Neural cell (in vitro differentiated cells): Measurements from ENCODE around the gene B4GALT5. TPM values are rescaled to one million over a fixed set of nuclear protein-coding genes. Genes with fewer than 3 reads are reported as not detected.

ENCODE experiments used
- H2AFZ ChIP-seq: fragments of 200-600, 300-800 bp; sonication (generic), shearing (Covaris generic); 2 replicates; pipeline ENCODE4 v1.6.0; 2014; ENCODE audit warnings: low read depth, mild to moderate bottlenecking, antibody characterized with exemption, low read length, moderate library complexity
- H3F3A ChIP-seq: fragments of 200-600 bp; shearing (Covaris generic); 2 replicates; pipeline ENCODE4 v1.6.1; 2016; ENCODE audit warnings: mild to moderate bottlenecking, moderate library complexity, mixed read lengths, antibody characterized with exemption, low read length; ENCODE audit not compliant: insufficient read depth, poor library complexity, severe bottlenecking
- H3K27ac ChIP-seq: fragments of 200-600, 300-800 bp; sonication (generic), shearing (Covaris generic); 2 replicates; pipeline ENCODE4 v1.5.1; 2014; ENCODE audit warnings: mild to moderate bottlenecking, low read length, moderate library complexity
- H3K27me3 ChIP-seq: fragments of 300-800, 200-600 bp; sonication (generic), shearing (Covaris generic); 2 replicates; pipeline ENCODE4 v1.6.0; 2014; ENCODE audit warnings: mild to moderate bottlenecking, low read depth, low read length, moderate library complexity; ENCODE audit not compliant: insufficient read depth
- H3K36me3 ChIP-seq: fragments of 300-800, 200-600 bp; sonication (generic), shearing (Covaris generic); 2 replicates; pipeline ENCODE4 v1.5.1; 2014; ENCODE audit warnings: mild to moderate bottlenecking, antibody characterized with exemption, low read length, moderate library complexity; ENCODE audit not compliant: insufficient read depth
- H3K4me2 ChIP-seq: fragments of 300-800, 200-600 bp; sonication (generic), shearing (Covaris generic); 2 replicates; pipeline ENCODE4 v1.6.0; 2014; ENCODE audit warnings: mild to moderate bottlenecking, low read length
- H3K4me3 ChIP-seq: fragments of 300-800, 200-600 bp; sonication (generic), shearing (Covaris generic); 2 replicates; pipeline ENCODE4 v1.5.1; 2014; ENCODE audit warnings: mild to moderate bottlenecking, low read length, moderate library complexity
- H3K79me2 ChIP-seq: fragments of 200-600 bp; shearing (Covaris generic); replicated peaks from 2 replicates; pipeline ENCODE4 v1.6.0; 2014; ENCODE audit warnings: mild to moderate bottlenecking, low read length, moderate library complexity; ENCODE audit not compliant: insufficient read depth
- H3K9ac ChIP-seq: fragments of 300-800, 200-600 bp; sonication (generic), shearing (Covaris generic); 2 replicates; pipeline ENCODE4 v1.6.1; 2016; ENCODE audit warnings: mild to moderate bottlenecking, low read length, mixed read lengths
- H3K9me2 ChIP-seq: fragments of 200-600 bp; shearing (Covaris generic); 2 replicates; pipeline ENCODE4 v1.6.1; 2016; ENCODE audit warnings: mild to moderate bottlenecking, low read length, mixed read lengths; ENCODE audit not compliant: insufficient read depth
- H3K9me3 ChIP-seq: fragments of 200-600, 300-800 bp; sonication (generic), shearing (Covaris generic); 2 replicates; pipeline ENCODE4 v1.6.1; 2016; ENCODE audit warnings: mild to moderate bottlenecking, mixed run types, low read length, moderate library complexity, mixed read lengths
- H4K20me1 ChIP-seq: fragments of 200-600 bp; shearing (Covaris generic); 2 replicates; pipeline ENCODE4 v1.6.1; 2016; ENCODE audit warnings: mild to moderate bottlenecking, mixed run types; ENCODE audit not compliant: insufficient read depth
- EP300 ChIP-seq: fragments of 450-650 bp; conservative IDR thresholded peaks from 2 replicates; pipeline ENCODE4 v1.6.1; 2014; ENCODE audit warnings: antibody characterized with exemption, mild to moderate bottlenecking, moderate library complexity; ENCODE audit not compliant: poor library complexity, severe bottlenecking
- EZH2 ChIP-seq: fragments of 200-600, 300-800 bp; shearing (Covaris generic), sonication (generic); IDR thresholded peaks from 2 replicates; pipeline ENCODE4 v1.6.1; 2014; ENCODE audit warnings: antibody characterized with exemption, low read length, borderline replicate concordance, mild to moderate bottlenecking; ENCODE audit not compliant: insufficient read depth, poor library complexity, severe bottlenecking
- MXI1 ChIP-seq: fragments of 450-650 bp; conservative IDR thresholded peaks from 2 replicates; pipeline ENCODE4 v1.6.1; 2014; ENCODE audit warnings: antibody characterized with exemption, mild to moderate bottlenecking; ENCODE audit not compliant: poor library complexity, severe bottlenecking
- POLR2AphosphoS5 ChIP-seq: IDR thresholded peaks from 2 replicates; pipeline ENCODE4 v1.6.1; 2012
- RAD21 ChIP-seq: fragments of 450-650 bp; conservative IDR thresholded peaks from 2 replicates; pipeline ENCODE4 v1.6.1; 2014; ENCODE audit warnings: antibody characterized with exemption, mild to moderate bottlenecking, moderate library complexity
- SMC3 ChIP-seq: fragments of 450-650 bp; conservative IDR thresholded peaks from 2 replicates; pipeline ENCODE4 v1.6.1; 2014; ENCODE audit warnings: antibody characterized with exemption, mild to moderate bottlenecking, moderate library complexity; ENCODE audit not compliant: poor library complexity
- TAF1 ChIP-seq: IDR thresholded peaks from 2 replicates; pipeline ENCODE4 v1.6.1; 2012; ENCODE audit warnings: low read depth
- polyA plus RNA-seq: library from polyadenylated mRNA; depleted of rRNA; stranded (reverse); fragments of >200 nt; gene quantifications from 2 replicates; pipeline ENCODE4 v1.2.3, GENCODE V29; 2014
- TF ChIP-seq, protein P1 (sequence below): IDR thresholded peaks from 2 replicates; pipeline ENCODE4 v1.6.1; 2012; ENCODE audit warnings: borderline replicate concordance
- TF ChIP-seq, protein P2 (sequence below): fragments of 450-650 bp; IDR thresholded peaks from 2 replicates; pipeline ENCODE4 v1.5.1; 2014; ENCODE audit warnings: antibody characterized with exemption, mild to moderate bottlenecking, moderate library complexity; ENCODE audit not compliant: poor library complexity, severe bottlenecking

Gene B4GALT5
- polyA plus RNA-seq, 1 donor from 2014 or later = 34.7 TPM

DNA sequence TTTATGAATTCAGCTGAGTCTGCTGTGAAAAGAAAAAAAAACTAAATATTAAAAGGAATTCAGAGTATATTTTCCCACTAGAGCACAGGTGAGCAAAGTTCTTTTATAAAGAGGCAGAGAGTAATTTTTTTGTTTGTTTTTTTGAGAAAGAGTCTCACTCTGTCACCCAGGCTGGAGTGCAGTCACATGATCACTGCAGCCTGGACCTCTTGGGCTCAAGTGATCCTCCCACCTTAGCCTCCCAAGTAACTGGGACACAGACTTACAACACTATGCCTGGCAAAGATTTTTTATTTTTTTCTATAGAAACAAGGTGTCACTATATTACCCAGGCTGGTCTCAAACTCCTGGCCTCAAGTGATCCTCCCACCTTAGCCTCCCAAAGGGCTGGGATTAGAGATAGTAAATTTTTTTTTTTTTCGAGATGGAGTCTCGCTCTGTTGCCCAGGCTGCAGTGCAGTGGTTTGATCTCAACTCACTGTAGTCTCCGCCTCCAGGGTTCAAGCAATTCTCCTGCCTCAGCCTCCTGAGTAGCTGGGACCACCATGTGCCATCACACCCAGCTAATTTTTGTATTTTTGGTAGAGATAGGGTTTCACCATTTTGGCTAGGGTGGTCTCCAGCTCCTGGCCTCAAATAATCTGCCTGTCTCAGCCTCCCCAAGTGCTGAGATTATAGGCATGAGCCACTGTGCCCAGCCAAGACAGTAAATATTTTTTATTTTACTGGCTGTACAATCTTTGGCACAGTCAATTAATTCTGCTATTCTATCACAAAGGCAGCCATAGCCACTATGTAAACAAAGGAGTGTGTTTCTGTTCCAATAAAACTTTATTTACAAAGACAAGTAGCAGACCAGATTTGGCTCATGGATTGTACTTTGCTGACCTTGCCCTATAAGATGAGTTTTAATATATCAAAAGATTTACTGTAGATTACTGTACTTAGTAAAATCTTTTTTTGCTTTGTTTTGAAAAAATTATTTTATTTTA, 14.5 kb upstream of the B4GALT5 start:
- Histone ChIP-seq H3K9ac (no peak overlapping the region), H3K27me3 (no peaks in the 10 kb centered on the region), H3F3A (no peaks in the 10 kb centered on the region), H3K9me3 (no peaks in the 10 kb centered on the region), H3K79me2 (no peaks in the 10 kb centered on the region), H3K4me3 (no peak overlapping the region), H3K4me2 (no peak overlapping the region), H2AFZ (no peak overlapping the region), H3K27ac (no peak overlapping the region), H4K20me1 (no peaks in the 10 kb centered on the region), H3K36me3 (no peaks in the 10 kb centered on the region), H3K9me2 (no peaks in the 10 kb centered on the region)
- TF ChIP-seq EP300 (no peak), RAD21 (no peak), EZH2 (no peak), TAF1 (no peak), SMC3 (no peak), MXI1 (no peak), POLR2AphosphoS5 (no peak)
- TF ChIP-seq, protein P1, sequence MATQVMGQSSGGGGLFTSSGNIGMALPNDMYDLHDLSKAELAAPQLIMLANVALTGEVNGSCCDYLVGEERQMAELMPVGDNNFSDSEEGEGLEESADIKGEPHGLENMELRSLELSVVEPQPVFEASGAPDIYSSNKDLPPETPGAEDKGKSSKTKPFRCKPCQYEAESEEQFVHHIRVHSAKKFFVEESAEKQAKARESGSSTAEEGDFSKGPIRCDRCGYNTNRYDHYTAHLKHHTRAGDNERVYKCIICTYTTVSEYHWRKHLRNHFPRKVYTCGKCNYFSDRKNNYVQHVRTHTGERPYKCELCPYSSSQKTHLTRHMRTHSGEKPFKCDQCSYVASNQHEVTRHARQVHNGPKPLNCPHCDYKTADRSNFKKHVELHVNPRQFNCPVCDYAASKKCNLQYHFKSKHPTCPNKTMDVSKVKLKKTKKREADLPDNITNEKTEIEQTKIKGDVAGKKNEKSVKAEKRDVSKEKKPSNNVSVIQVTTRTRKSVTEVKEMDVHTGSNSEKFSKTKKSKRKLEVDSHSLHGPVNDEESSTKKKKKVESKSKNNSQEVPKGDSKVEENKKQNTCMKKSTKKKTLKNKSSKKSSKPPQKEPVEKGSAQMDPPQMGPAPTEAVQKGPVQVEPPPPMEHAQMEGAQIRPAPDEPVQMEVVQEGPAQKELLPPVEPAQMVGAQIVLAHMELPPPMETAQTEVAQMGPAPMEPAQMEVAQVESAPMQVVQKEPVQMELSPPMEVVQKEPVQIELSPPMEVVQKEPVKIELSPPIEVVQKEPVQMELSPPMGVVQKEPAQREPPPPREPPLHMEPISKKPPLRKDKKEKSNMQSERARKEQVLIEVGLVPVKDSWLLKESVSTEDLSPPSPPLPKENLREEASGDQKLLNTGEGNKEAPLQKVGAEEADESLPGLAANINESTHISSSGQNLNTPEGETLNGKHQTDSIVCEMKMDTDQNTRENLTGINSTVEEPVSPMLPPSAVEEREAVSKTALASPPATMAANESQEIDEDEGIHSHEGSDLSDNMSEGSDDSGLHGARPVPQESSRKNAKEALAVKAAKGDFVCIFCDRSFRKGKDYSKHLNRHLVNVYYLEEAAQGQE = no peak
- TF ChIP-seq, protein P2, sequence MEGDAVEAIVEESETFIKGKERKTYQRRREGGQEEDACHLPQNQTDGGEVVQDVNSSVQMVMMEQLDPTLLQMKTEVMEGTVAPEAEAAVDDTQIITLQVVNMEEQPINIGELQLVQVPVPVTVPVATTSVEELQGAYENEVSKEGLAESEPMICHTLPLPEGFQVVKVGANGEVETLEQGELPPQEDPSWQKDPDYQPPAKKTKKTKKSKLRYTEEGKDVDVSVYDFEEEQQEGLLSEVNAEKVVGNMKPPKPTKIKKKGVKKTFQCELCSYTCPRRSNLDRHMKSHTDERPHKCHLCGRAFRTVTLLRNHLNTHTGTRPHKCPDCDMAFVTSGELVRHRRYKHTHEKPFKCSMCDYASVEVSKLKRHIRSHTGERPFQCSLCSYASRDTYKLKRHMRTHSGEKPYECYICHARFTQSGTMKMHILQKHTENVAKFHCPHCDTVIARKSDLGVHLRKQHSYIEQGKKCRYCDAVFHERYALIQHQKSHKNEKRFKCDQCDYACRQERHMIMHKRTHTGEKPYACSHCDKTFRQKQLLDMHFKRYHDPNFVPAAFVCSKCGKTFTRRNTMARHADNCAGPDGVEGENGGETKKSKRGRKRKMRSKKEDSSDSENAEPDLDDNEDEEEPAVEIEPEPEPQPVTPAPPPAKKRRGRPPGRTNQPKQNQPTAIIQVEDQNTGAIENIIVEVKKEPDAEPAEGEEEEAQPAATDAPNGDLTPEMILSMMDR = no peak

DNA sequence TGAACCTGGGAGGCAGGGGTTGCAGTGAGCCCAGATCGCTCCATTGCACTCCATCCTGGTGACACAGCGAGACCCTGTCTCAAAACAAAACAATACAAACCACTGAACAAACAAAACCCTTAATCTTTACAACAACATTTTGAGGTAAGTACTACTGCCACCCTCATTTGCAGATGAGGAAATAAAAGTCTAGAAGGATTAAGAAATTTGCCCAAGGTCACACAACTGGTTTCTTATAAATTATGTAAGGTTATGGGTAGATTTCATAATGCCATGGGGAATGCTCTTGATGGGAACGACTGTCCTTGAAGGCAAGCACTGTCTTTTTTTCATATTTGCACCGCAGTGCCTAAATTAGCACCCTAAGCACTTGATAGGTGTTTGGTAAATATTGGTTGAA, 13.8 kb upstream of the B4GALT5 start:
- no peaks in the 10 kb centered on the region for H3K9me2 ChIP-seq
- no peaks in the 10 kb centered on the region for H3K9me3 ChIP-seq
- no peaks in the 10 kb centered on the region for H3K79me2 ChIP-seq
- H2AFZ ChIP-seq = no peak overlapping the region
- H4K20me1 ChIP-seq = no peaks in the 10 kb centered on the region
- no peak overlapping the region for H3K27ac ChIP-seq
- TF ChIP-seq EP300 = no peak
- no peak for TF ChIP-seq SMC3
- no peak for TF ChIP-seq POLR2AphosphoS5
- TF ChIP-seq MXI1 = no peak
- TF ChIP-seq, protein P1 = no peak
- H3K4me2 ChIP-seq = no peak overlapping the region
- no peak overlapping the region for H3K4me3 ChIP-seq
- no peaks in the 10 kb centered on the region for H3F3A ChIP-seq
- no peaks in the 10 kb centered on the region for H3K27me3 ChIP-seq
- H3K9ac ChIP-seq = no peak overlapping the region
- no peaks in the 10 kb centered on the region for H3K36me3 ChIP-seq
